ENCODE data around the gene TAF10. TPM values are rescaled to one million over a fixed set of nuclear protein-coding genes. Genes with fewer than 3 reads are reported as not detected.

TAF10 gene
- total RNA-seq, 3 donors from 2014 or later (not counting 1 experiment from before 2014, with no cell fraction given), result 154 to 191 (median 158) TPM

- no peak overlapping the region for H3K27ac Mint-ChIP-seq
- Histone ChIP-seq H3K4me1 (ENCODE audit: control insufficient read depth, insufficient read depth, low read length) (no peaks in the 10 kb centered on the region), H3K9me3 (ENCODE audit: control insufficient read depth, insufficient read depth, low read length) (no peaks in the 10 kb centered on the region), H3K27me3 (ENCODE audit: control insufficient read depth, insufficient read depth, low read length) (no peaks in the 10 kb centered on the region), H3K36me3 (ENCODE audit: control insufficient read depth, insufficient read depth, low read length) (no peaks in the 10 kb centered on the region), H3K4me3 (ENCODE audit: low read length) (no peak overlapping the region), H3K27ac (ENCODE audit: low read length) (no peak overlapping the region)
- intact Hi-C loops (cut with micrococcal nuclease), result no loop called here
- H3K36me3 Mint-ChIP-seq, result no peaks in the 10 kb centered on the region
- DNase-seq (no peak), ATAC-seq (no peak)
- WGBS (ENCODE audit: insufficient coverage), result 96% methylated on average over 5 of the region's 5 CpGs
- TF ChIP-seq, protein P1, sequence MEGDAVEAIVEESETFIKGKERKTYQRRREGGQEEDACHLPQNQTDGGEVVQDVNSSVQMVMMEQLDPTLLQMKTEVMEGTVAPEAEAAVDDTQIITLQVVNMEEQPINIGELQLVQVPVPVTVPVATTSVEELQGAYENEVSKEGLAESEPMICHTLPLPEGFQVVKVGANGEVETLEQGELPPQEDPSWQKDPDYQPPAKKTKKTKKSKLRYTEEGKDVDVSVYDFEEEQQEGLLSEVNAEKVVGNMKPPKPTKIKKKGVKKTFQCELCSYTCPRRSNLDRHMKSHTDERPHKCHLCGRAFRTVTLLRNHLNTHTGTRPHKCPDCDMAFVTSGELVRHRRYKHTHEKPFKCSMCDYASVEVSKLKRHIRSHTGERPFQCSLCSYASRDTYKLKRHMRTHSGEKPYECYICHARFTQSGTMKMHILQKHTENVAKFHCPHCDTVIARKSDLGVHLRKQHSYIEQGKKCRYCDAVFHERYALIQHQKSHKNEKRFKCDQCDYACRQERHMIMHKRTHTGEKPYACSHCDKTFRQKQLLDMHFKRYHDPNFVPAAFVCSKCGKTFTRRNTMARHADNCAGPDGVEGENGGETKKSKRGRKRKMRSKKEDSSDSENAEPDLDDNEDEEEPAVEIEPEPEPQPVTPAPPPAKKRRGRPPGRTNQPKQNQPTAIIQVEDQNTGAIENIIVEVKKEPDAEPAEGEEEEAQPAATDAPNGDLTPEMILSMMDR (IDR thresholded peaks at IDR 0.05), result no peak
- peaks cover 0 to 7% of the 10 kb centered on the region in 2 donors for H3K4me1 Mint-ChIP-seq
- H3K9me3 Mint-ChIP-seq, result no peaks in the 10 kb centered on the region
- H3K27me3 Mint-ChIP-seq (ENCODE audit: low read depth in 2 of 2), result no peaks in the 10 kb centered on the region
- no peak overlapping the region for H3K4me3 Mint-ChIP-seq
Measured at GRCh38 chr11:6565988-6566703, 45.9 kb downstream of the TAF10 start.

- no peaks in the 10 kb centered on the region for H3K9me3 ChIP-seq (ENCODE audit: control insufficient read depth, insufficient read depth, low read length)
- no peak for ATAC-seq
- no peak overlapping the region for H3K27ac ChIP-seq (ENCODE audit: low read length)
- Mint-ChIP-seq H3K4me1 (peaks cover 0 to 7% of the 10 kb centered on the region in 2 donors), H3K4me3 (no peak overlapping the region), H3K36me3 (no peaks in the 10 kb centered on the region), H3K27me3 (ENCODE audit: low read depth in 2 of 2) (no peaks in the 10 kb centered on the region), H3K27ac (no peak overlapping the region), H3K9me3 (no peaks in the 10 kb centered on the region)
- TF ChIP-seq, protein P1 (IDR thresholded peaks at IDR 0.05), result no peak
- H3K4me3 ChIP-seq (ENCODE audit: low read length), result no peak overlapping the region
- no peaks in the 10 kb centered on the region for H3K4me1 ChIP-seq (ENCODE audit: control insufficient read depth, insufficient read depth, low read length)
- WGBS (ENCODE audit: insufficient coverage), result 50% methylated on average over 2 of the region's 2 CpGs
- intact Hi-C loops (cut with micrococcal nuclease), result no loop called here
- no peaks in the 10 kb centered on the region for H3K27me3 ChIP-seq (ENCODE audit: control insufficient read depth, insufficient read depth, low read length)
- H3K36me3 ChIP-seq (ENCODE audit: control insufficient read depth, insufficient read depth, low read length), result no peaks in the 10 kb centered on the region
- DNase-seq, result no peak
Measured at GRCh38 chr11:6565325-6565724, 46.7 kb downstream of the TAF10 start.

DNA sequence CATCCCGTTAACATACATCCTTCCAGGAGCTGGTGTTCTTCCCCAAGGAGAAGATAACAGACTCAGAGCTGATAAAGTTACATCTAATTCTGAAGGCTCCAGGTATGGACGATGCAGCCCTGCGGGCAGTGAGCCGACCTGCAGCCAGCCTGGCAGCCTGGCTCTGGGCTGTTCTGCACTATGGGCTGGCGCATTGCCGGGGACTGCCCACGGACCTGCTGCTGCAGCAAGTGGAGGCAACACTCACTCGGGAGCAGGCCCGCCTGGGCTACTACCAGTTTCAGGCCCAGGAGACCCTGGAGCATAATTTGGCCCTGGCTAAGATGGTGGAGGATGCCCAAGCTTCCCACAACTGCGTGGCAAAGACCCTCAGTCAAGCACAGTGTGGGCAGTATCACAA lies 48.3 kb downstream of the TAF10 start:
- Mint-ChIP-seq H3K27me3 (ENCODE audit: low read depth in 2 of 2) (no peaks in the 10 kb centered on the region), H3K4me1 (no peaks in the 10 kb centered on the region), H3K27ac (no peak overlapping the region), H3K9me3 (no peaks in the 10 kb centered on the region), H3K36me3 (no peaks in the 10 kb centered on the region), H3K4me3 (no peak overlapping the region)
- Histone ChIP-seq H3K9me3 (ENCODE audit: control insufficient read depth, insufficient read depth, low read length) (no peaks in the 10 kb centered on the region), H3K27me3 (ENCODE audit: control insufficient read depth, insufficient read depth, low read length) (no peaks in the 10 kb centered on the region), H3K36me3 (ENCODE audit: control insufficient read depth, insufficient read depth, low read length) (no peaks in the 10 kb centered on the region), H3K27ac (ENCODE audit: low read length) (no peak overlapping the region), H3K4me1 (ENCODE audit: control insufficient read depth, insufficient read depth, low read length) (no peaks in the 10 kb centered on the region), H3K4me3 (ENCODE audit: low read length) (no peak overlapping the region)
- TF ChIP-seq, protein P1 (IDR thresholded peaks at IDR 0.05), result no peak
- ATAC-seq, result no peak
- intact Hi-C loops (cut with micrococcal nuclease), result no loop called here
- 95% methylated on average over 10 of the region's 10 CpGs for WGBS (ENCODE audit: insufficient coverage)
- DNase-seq, result no peak

- H3K36me3 ChIP-seq (ENCODE audit: control insufficient read depth, insufficient read depth, low read length), result no peaks in the 10 kb centered on the region
- 99% methylated on average over 4 of the region's 4 CpGs for WGBS (ENCODE audit: insufficient coverage)
- H3K9me3 ChIP-seq (ENCODE audit: control insufficient read depth, insufficient read depth, low read length), result no peaks in the 10 kb centered on the region
- H3K4me1 ChIP-seq (ENCODE audit: control insufficient read depth, insufficient read depth, low read length), result no peaks in the 10 kb centered on the region
- H3K4me3 ChIP-seq (ENCODE audit: low read length), result no peak overlapping the region
- H3K27ac ChIP-seq (ENCODE audit: low read length), result no peak overlapping the region
- TF ChIP-seq, protein P1 (IDR thresholded peaks at IDR 0.05), result no peak
- DNase-seq (no peak), ATAC-seq (no peak)
- no peaks in the 10 kb centered on the region for H3K36me3 Mint-ChIP-seq
- H3K27me3 Mint-ChIP-seq (ENCODE audit: low read depth in 2 of 2), result no peaks in the 10 kb centered on the region
- no peak overlapping the region for H3K4me3 Mint-ChIP-seq
- H3K4me1 Mint-ChIP-seq, result no peaks in the 10 kb centered on the region
- intact Hi-C loops (cut with micrococcal nuclease), result no loop called here
- no peaks in the 10 kb centered on the region for H3K27me3 ChIP-seq (ENCODE audit: control insufficient read depth, insufficient read depth, low read length)
- no peak overlapping the region for H3K27ac Mint-ChIP-seq
- no peaks in the 10 kb centered on the region for H3K9me3 Mint-ChIP-seq
Measured at GRCh38 chr11:6563121-6563619, 48.8 kb downstream of the TAF10 start.
